Spleen (tissue), 7 donors: Measurements from ENCODE around the gene COL8A2.

Experiments
- CTCF ChIP-seq, 11 experiments: fragments of 200-600 bp in 7 of 11; fragments of 450-650 bp in 4 of 11; sonication (generic) in 4 of 11; IDR thresholded peaks in 8 of 11; conservative IDR thresholded peaks in 3 of 11; 1 replicate in 7 of 11; 2 replicates in 4 of 11; pipeline versions ENCODE4 v1.4.0 to v1.8.0; 2016 to 2021; ENCODE audit warnings: antibody characterized with exemption in 11 of 11, inconsistent platforms in 4 of 11, mild to moderate bottlenecking in 1 of 11
- POLR2A ChIP-seq, 3 donors: fragments of 450-650 bp; IDR thresholded peaks; one replicate each; pipeline ENCODE4 v1.5.1; 2017; ENCODE audit warnings: antibody characterized with exemption in 3 of 3, mild to moderate bottlenecking in 1 of 3
- POLR2AphosphoS5 ChIP-seq, 3 donors: sonication (generic); formaldehyde crosslinking; IDR thresholded peaks; one replicate each; pipeline ENCODE4 v1.5.1; 2017; ENCODE audit warnings: antibody characterized with exemption in 3 of 3
- donor health status: DM: no; HTN: no; CAD: no; lungs with moderate emphysema.
- donor health status: DM: no; HTN: no; CAD: no.
- donor health status: DM: no; HTN: no; CAD: no.

GRCh38 chr1:36137776-36138175, 12.8 kb upstream of the COL8A2 start:
- TF ChIP-seq CTCF (IDR thresholded peaks at IDR 0.05 in 8 of 11, conservative IDR thresholded peaks at IDR 0.05 in 3 of 11) (no peak), POLR2A (IDR thresholded peaks at IDR 0.05) (no peak), POLR2AphosphoS5 (IDR thresholded peaks at IDR 0.05) (no peak)
